Choroid plexus epithelial cell (primary cell): ENCODE results near the gene KIAA1671.

Experiments
- DNase-seq: peaks from one replicate; pipeline ENCODE4 v3.0.0-alpha.2; 2010; ENCODE audit warnings: low read depth
- H3K4me3 ChIP-seq: 2 replicates; pipeline ENCODE4 v1.5.1; 2011; ENCODE audit warnings: low read depth, mild to moderate bottlenecking, control low read depth, low read length, moderate library complexity
- CTCF ChIP-seq: conservative IDR thresholded peaks from 2 replicates; pipeline ENCODE4 v1.5.1; 2011; ENCODE audit warnings: low read depth, mild to moderate bottlenecking, control low read depth, inconsistent platforms, low read length, moderate library complexity

Gene KIAA1671

GRCh38 chr22:25021409-25021808 lies 68.9 kb downstream of the KIAA1671 start:
- no peak overlapping the region for H3K4me3 ChIP-seq
- TF ChIP-seq CTCF = no peak
- DNase-seq = no peak

GRCh38 chr22:25021976-25022711 lies 69.6 kb downstream of the KIAA1671 start:
- no peak overlapping the region for H3K4me3 ChIP-seq
- DNase-seq = no peak
- no peak for TF ChIP-seq CTCF

- DNase-seq = no peak
- no peak for TF ChIP-seq CTCF
- no peak overlapping the region for H3K4me3 ChIP-seq
These were observed 71.4 kb downstream of the KIAA1671 start for GRCh38 chr22:25023879-25024278.

- no peak for TF ChIP-seq CTCF
- no peak overlapping the region for H3K4me3 ChIP-seq
- DNase-seq = no peak
These were observed 72.4 kb downstream of the KIAA1671 start for GRCh38 chr22:25024895-25025294.

- no peak for TF ChIP-seq CTCF
- DNase-seq = peak; percentile 54
These were observed 73.2 kb downstream of the KIAA1671 start for GRCh38 chr22:25025491-25026400.

GRCh38 chr22:25027043-25027906 lies 74.8 kb downstream of the KIAA1671 start:
- no peak overlapping the region for H3K4me3 ChIP-seq
- TF ChIP-seq CTCF = no peak
- DNase-seq = no peak

More at GRCh38 chr22:25025491-25026400, 73.2 kb downstream of the KIAA1671 start:
- H3K4me3 ChIP-seq = no peak overlapping the region
